T-helper 1 cell treated with Interleukin-12 subunit alpha and Interleukin-12 subunit beta and Interleukin-4 antibody, amounts not matched to agents 30 ng/mL and 1 ng/mL, for 36 hours (primary cell): ENCODE measurements around the gene GGACT. TPM values are rescaled to one million over a fixed set of nuclear protein-coding genes. Genes with fewer than 3 reads are reported as not detected.

ENCODE experiments used
- intact Hi-C: fragments of 100-400 bp; cut with micrococcal nuclease; formaldehyde crosslinking; loops from one replicate; pipeline ENCODE4 v1.15.1; 2024
- total RNA-seq: library from RNA; stranded (reverse); gene quantifications from 2 replicates; pipeline ENCODE4 v1.2.3, GENCODE V29; 2022

Gene GGACT
- total RNA-seq, 1 donor from 2014 or later: 6.0 TPM

GRCh38 chr13:100515410-100515800 is 73.2 kb downstream of the GGACT start:
- intact Hi-C loops: loop anchor here (2.0 kb wide), 2 partner anchors 123 to 521 kb away; no protein-coding TSS in a partner anchor

- intact Hi-C loops: loop anchor here (1.0 to 2.0 kb wide), 10 partner anchors 73 to 1073 kb away; partner anchors contain the start of gene PCCA
Observed at GRCh38 chr13:100514788-100515409, 73.7 kb downstream of the GGACT start.

- intact Hi-C loops: loop anchor here (1.0 to 2.0 kb wide), 10 partner anchors 72 to 1072 kb away; partner anchors contain the start of gene PCCA
Observed at GRCh38 chr13:100513987-100514670, 74.5 kb downstream of the GGACT start.

- intact Hi-C loops: no loop called here
Observed at GRCh38 chr13:100513171-100513570, 75.4 kb downstream of the GGACT start.

- intact Hi-C loops: no loop called here
Observed at GRCh38 chr13:100512422-100512821, 76.2 kb downstream of the GGACT start.

DNA sequence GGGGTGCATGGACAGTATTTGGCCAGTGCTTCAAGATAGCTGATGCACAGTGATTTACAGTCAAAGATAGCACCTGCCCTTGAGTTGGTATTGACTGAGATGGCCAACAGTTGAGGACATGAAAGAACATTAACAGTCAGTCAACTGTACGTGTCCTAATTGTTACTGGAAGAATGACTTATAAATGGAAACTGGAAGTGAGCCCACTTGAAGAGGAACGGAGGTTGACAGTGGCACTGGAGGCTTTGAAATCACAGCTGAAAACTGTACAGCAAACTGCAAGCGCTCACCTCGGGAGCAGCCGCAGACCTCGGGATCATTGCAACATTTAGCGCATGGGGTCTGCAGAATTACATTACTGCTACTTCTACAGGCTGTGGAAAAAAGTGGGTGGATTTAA is 77.1 kb downstream of the GGACT start:
- intact Hi-C loops: no loop called here

- intact Hi-C loops: no loop called here
Observed at GRCh38 chr13:100510208-100510957, 78.2 kb downstream of the GGACT start.

- intact Hi-C loops: no loop called here
Observed at GRCh38 chr13:100508996-100509395, 79.6 kb downstream of the GGACT start.

GRCh38 chr13:100508455-100508854 is 80.1 kb downstream of the GGACT start:
- intact Hi-C loops: no loop called here

- intact Hi-C loops: loop anchor here (2.0 kb wide), 3 partner anchors 72 to 1010 kb away; no protein-coding TSS in a partner anchor
Observed at GRCh38 chr13:100506600-100507422, 81.8 kb downstream of the GGACT start.

- intact Hi-C loops: loop anchor here (2.0 kb wide), 3 partner anchors 71 to 1009 kb away; no protein-coding TSS in a partner anchor
Observed at GRCh38 chr13:100506154-100506553, 82.4 kb downstream of the GGACT start.

- intact Hi-C loops: loop anchor here (1.0 kb wide), 1 partner anchor 849 kb away; no protein-coding TSS in a partner anchor
Observed at GRCh38 chr13:100503622-100504021, 85.0 kb downstream of the GGACT start.

GRCh38 chr13:100502446-100502845 is 86.1 kb downstream of the GGACT start:
- intact Hi-C loops: no loop called here

- intact Hi-C loops: no loop called here
Observed at GRCh38 chr13:100497389-100497788, 91.2 kb downstream of the GGACT start.

DNA sequence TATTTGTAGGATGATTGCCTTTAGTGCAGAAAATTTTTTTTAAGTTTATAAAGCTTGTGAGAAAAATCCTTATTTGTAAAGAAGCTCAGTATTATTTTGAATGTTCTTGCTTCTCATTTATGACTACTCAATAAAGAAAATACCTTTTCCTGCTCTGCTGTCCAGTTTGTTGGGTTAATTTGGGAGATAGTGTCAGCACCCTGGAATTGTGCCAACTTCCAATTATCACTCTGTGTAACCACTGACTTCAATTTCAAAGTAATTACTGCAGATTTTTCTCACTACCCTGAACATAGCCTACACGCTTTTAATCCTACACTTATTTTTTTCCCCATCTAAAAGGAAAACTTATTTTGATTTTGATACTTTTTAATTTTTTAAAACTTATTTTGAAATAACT is 93.1 kb downstream of the GGACT start:
- intact Hi-C loops: no loop called here

GRCh38 chr13:100493418-100493817 is 95.2 kb downstream of the GGACT start:
- intact Hi-C loops: no loop called here

GRCh38 chr13:100491164-100491842 is 97.3 kb downstream of the GGACT start:
- intact Hi-C loops: no loop called here

DNA sequence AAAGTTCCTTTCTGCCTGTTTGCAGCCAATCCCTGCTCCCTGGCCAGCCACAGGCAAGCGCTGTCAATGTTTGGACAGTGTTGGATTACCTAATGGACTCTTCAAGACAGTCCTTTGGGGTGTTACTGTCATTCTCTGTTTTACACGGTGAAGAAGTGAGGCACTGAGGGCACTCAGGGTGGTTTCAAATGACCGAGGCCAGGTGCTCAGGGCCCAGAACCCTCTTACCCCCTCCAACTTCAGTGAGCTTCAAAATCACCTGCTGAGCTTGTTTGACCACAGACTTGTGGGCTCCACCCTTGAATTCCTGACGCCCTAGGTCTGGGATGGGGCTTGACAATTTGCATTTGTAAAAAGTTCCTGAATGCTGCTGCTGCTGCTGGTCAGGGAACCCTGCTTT is 97.9 kb downstream of the GGACT start:
- intact Hi-C loops: no loop called here

- intact Hi-C loops: no loop called here
Observed at GRCh38 chr13:100485265-100485664, 103.3 kb downstream of the GGACT start.

GRCh38 chr13:100484702-100485101 is 103.9 kb downstream of the GGACT start:
- intact Hi-C loops: no loop called here
